OCI-LY3 (cell line): ENCODE data around the gene MTUS2.

ENCODE experiments used
- CTCF ChIP-seq: fragments of 200-600, 300-600 bp; sonication (generic); IDR thresholded peaks from 2 replicates; pipeline ENCODE4 v1.5.1; 2014; ENCODE audit warnings: antibody characterized with exemption, low read length, low read depth
- EZH2phosphoT487 ChIP-seq: fragments of 200-600 bp; shearing (Covaris generic); IDR thresholded peaks from 2 replicates; pipeline ENCODE4 v1.6.1; 2018; ENCODE audit warnings: antibody characterized with exemption, mixed run types, low read depth

DNA sequence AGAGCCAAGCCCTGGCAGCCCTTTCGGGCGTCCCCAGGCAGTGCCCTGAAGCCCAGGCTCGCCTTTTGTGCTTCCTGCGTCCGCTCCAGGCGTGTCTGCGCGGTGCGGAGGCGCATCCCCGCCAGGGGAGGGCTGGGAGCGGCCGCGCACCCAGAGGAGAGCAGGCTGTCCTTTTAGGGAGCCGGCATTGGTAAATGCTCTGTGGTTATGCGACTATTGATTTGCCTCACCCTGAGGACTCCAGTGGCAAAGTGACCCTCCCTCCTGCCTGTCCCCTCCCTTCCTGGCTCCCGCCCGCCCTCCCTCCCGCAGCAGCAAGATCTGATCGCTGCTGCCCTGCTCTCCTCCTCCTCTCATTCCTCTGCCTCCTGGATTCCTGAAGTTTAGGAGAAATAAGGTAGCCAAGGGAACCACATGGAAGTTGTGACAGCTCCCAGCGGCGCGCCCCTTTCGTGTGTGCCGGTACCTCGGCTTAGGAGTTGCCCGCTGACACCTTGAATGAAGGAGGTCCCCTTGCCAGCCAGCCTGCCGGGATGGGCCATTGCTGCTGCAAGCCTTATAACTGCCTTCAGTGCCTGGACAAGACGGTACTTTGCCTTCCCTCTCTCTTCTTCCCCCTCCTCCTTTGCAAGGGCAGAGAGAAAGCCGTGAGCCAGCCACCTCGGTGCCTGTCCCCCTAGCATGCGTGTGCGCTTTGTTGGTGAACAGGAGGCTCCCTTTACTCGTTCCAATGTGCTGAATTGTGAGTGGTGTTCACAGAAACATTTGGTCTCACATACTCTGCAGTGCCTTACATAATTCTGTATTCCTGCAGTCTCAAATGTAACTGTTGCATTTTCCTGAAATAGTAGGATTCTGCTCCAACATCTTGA, 608.4 kb downstream of the MTUS2 start:
- TF ChIP-seq CTCF (no peak), EZH2phosphoT487 (no peak)
